HG02571 (cell line): ENCODE measurements around the gene GAST.
"Not testable (repeated sequence)": the region's sequence is repeated elsewhere in the genome, so short reads cannot be mapped to it uniquely, and the experiment has no call there.

Experiments used
- ATAC-seq: cut with Tn5 transposase; IDR thresholded peaks from one replicate; pipeline ENCODE4 v1.9.1; 2021; ENCODE audit warnings: mild to moderate bottlenecking, moderate library complexity; ENCODE audit not compliant: unreplicated experiment

GAST gene

GRCh38 chr17:41683441-41684007, 28.6 kb upstream of the GAST start:
- ATAC-seq: no peak

GRCh38 chr17:41684035-41684434, 28.1 kb upstream of the GAST start:
- ATAC-seq: no peak

GRCh38 chr17:41685753-41686152, 26.4 kb upstream of the GAST start:
- ATAC-seq: not testable (repeated sequence)

DNA sequence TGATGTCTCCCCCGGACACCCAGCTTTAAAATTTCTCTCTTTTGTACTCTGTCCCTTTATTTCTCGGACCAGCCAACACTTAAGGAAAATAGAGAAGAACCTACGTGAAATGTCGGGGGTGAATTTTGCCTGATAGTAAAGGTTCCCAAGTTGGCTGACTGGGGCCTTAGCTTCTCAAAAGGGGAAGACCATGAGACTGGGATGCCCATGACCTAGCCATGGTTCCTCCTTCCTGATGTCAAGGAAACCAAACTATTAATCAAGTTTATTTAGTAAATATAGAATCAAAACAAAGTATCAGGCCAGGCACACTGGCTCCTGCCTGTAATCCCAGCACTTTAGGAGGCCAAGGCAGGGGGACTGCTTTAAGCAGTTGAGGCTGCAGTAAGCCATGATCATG, 25.9 kb upstream of the GAST start:
- ATAC-seq: no peak

GRCh38 chr17:41687828-41688640, 24.1 kb upstream of the GAST start:
- peak; percentile 1 for ATAC-seq

DNA sequence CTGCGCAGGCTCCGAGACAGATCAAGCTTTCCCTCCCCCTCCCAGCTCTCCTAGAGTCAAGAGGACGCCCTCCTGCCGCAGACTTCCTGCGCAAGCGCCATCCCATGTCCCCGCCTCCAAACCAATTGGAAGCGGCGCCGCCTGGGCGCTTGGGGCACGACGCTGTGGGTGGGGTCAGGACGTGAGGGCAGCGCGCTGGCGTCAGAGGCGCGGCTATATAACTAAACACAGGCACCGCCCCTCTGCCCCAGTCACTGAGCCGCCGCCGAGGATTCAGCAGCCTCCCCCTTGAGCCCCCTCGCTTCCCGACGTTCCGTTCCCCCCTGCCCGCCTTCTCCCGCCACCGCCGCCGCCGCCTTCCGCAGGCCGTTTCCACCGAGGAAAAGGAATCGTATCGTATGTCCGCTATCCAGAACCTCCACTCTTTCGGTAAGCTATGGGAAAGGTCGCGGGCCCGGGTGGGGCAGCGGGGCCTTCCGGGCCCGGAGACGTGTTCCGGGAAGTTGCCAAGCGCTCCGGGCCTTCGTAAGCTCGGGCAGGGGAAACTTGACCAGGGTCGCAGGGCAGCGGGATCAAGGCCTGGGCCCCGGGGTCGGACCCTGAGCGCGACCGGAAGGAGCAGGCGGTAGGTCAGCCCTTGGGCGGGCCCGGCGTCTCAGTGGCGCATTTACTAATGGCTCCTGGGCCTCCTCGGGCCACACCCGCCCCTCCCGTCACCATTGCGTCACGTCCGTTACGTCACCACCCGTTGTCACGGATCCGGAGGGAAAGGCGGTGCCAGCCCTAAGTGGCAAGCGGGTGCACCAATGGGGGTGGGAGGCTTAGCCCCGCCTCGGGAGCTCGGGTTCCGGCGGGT, 23.3 kb upstream of the GAST start, which contains the start of gene EIF1:
Gene EIF1, plus strand, starts transcription at position 245 of the 856 bp plus-strand sequence. Its CDS starts 154 bp downstream, at position 399.
- ATAC-seq: peak; percentile 68

GRCh38 chr17:41689497-41690299, 22.4 kb upstream of the GAST start:
- no peak for ATAC-seq

DNA sequence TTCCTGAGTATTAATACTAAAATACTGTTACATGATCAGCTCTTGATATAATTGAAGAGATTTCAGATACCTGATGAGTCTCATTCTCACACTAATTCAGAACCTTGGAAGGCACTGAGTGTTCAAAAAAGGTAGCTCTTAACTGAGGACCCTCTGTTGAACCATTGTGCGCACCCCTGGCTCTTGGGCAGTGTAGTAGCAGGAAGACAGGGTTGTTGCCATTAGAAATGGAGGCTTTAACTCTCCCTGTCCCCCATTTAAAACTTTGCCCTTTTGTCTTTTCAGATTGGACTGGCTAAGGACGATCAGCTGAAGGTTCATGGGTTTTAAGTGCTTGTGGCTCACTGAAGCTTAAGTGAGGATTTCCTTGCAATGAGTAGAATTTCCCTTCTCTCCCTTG, 21.6 kb upstream of the GAST start:
- ATAC-seq: no peak

GRCh38 chr17:41691031-41691777, 20.9 kb upstream of the GAST start:
- ATAC-seq: no peak

GRCh38 chr17:41692722-41693521, 19.2 kb upstream of the GAST start:
- ATAC-seq: no peak

- no peak for ATAC-seq
These were observed 16.9 kb upstream of the GAST start for GRCh38 chr17:41695134-41695661.

DNA sequence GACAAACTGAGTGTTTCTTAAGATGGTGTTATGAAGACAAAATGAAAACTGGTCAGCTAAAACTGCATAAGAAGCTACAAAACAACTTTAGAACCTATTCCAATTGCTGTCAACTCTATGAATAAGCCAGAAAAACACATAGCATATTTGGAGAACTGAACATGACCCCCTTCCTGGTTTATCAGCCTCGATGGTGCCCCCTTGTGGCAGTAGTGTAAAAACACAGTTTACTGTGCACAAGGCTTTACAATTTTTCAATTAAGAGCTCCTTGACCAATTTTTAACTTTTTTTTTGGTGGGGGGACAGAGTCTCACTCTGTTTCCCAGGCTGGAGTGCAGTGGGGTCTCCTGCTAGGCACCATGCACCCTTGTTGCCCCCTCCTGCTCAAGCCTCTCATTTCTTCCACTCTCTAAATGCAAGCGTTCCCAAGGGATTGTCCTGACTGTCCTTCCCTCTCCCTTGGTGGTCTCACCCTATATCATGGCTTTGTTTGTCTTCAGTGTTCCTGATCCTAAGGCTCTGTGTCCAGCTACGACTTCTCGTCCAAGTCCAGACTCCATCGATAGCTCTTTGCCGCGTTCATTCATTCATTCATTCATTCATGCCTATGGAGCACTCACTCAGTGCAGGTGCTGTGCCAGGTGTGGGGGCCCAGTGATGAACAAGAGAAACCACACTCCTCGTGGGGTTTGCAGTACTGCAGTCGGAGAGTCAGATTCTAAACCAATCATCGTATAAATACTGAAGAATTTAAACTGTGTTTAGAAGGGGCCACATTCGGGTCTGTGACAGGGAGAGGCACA, 16.0 kb upstream of the GAST start:
- ATAC-seq: no peak

GRCh38 chr17:41697122-41697962, 14.8 kb upstream of the GAST start:
- ATAC-seq: no peak

DNA sequence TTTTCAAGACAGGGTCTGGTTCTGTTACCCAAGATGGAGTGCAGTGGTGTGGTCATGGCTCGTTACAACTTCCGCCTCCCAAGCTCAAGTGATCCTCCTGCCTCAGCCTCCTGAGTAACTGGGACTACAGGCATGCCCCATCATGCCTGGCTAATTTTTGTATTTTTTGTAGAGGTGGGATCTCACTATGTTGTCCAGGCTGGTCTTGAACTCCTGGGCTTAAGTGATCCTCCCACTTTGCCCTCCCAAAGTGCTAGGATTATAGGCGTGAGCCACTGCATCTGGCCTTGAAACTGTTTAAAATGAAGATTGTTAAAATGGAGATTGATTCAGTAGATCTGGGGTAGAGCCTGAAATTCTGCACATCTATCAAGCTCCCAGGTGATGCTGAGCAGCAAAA, 11.3 kb upstream of the GAST start:
- not testable (repeated sequence) for ATAC-seq

GRCh38 chr17:41702712-41703111, 9.4 kb upstream of the GAST start:
- no peak for ATAC-seq

DNA sequence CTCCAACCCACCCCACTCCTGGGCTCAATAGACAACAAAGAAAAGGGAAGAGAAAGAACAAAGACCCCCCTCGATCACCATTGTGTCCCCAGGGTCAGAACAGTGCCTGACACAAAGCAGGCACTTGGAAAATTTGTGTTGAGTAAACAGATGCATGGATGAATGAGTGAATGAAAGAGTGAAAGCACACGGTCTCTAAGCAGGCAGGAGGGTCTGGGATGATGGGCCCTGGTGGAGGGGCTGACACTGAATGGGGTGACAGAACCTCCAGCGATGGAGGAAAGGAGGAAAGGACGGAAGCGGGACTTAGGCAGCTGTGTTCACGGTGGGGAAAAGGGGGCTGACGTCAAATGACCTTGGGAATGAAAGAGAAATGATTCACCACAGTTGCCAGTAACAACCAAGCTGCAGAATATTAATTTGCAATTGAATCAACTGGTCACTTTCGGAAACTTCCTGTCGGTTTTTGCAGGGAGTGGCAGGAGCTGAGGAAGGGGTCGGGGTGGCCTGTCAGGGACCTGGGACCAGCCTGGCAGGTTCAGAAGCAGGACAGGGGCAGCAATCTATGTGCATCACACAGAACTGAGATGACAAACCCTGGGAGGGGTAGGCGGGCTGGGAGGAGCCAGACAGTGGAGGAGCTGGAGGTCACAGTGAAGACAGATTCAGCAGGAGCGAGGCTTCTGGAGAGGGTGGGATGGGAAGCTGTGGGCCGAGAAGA, 6.7 kb upstream of the GAST start:
- no peak for ATAC-seq
